ENCODE data around the gene MORC2.

Gene MORC2

GRCh38 chr22:30978304-30978962 lies 9.9 kb upstream of the MORC2 start:
- TF ChIP-seq, protein P1, sequence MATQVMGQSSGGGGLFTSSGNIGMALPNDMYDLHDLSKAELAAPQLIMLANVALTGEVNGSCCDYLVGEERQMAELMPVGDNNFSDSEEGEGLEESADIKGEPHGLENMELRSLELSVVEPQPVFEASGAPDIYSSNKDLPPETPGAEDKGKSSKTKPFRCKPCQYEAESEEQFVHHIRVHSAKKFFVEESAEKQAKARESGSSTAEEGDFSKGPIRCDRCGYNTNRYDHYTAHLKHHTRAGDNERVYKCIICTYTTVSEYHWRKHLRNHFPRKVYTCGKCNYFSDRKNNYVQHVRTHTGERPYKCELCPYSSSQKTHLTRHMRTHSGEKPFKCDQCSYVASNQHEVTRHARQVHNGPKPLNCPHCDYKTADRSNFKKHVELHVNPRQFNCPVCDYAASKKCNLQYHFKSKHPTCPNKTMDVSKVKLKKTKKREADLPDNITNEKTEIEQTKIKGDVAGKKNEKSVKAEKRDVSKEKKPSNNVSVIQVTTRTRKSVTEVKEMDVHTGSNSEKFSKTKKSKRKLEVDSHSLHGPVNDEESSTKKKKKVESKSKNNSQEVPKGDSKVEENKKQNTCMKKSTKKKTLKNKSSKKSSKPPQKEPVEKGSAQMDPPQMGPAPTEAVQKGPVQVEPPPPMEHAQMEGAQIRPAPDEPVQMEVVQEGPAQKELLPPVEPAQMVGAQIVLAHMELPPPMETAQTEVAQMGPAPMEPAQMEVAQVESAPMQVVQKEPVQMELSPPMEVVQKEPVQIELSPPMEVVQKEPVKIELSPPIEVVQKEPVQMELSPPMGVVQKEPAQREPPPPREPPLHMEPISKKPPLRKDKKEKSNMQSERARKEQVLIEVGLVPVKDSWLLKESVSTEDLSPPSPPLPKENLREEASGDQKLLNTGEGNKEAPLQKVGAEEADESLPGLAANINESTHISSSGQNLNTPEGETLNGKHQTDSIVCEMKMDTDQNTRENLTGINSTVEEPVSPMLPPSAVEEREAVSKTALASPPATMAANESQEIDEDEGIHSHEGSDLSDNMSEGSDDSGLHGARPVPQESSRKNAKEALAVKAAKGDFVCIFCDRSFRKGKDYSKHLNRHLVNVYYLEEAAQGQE (IDR thresholded peaks at IDR 0.05; ENCODE audit: insufficient read depth in 1 of 2, low read depth in 2 of 2, low read length in 2 of 2): no peak
- TF ChIP-seq POLR2AphosphoS5 (IDR thresholded peaks at IDR 0.05; ENCODE audit: low read depth, low read length) (no peak), FOXP2 (optimal IDR thresholded peaks at IDR 0.05; ENCODE audit: borderline replicate concordance, extremely low read depth, extremely low read length, insufficient read depth) (no peak), TAF1 (IDR thresholded peaks at IDR 0.05; ENCODE audit: borderline replicate concordance, insufficient read depth, low read length) (no peak), SIN3A (IDR thresholded peaks at IDR 0.05; ENCODE audit: borderline replicate concordance, insufficient read depth, low read length) (no peak)

DNA sequence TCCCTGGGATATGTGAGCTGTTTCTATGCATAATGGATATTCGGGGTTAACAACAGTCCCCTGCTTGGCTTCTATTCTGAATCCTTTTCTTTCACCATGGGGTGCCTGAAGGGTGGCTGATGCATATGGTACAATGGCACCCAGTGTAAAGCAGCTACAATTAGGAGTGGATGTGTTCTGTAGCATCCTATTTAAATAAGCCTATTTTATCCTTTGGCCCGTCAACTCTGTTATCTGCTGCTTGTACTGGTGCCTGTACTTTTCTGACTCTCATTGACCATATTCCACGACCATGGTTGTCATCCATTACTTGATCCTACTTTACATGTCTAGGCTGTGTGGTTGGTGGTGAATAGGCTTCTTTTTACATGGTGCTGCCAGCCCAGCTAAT lies 1.8 kb upstream of the MORC2 start:
- TF ChIP-seq SIN3A (IDR thresholded peaks at IDR 0.05; ENCODE audit: borderline replicate concordance, insufficient read depth, low read length) (no peak), TAF1 (IDR thresholded peaks at IDR 0.05; ENCODE audit: borderline replicate concordance, insufficient read depth, low read length) (no peak), FOXP2 (optimal IDR thresholded peaks at IDR 0.05; ENCODE audit: borderline replicate concordance, extremely low read depth, extremely low read length, insufficient read depth) (no peak), POLR2AphosphoS5 (IDR thresholded peaks at IDR 0.05; ENCODE audit: low read depth, low read length) (no peak)
- TF ChIP-seq, protein P1 (IDR thresholded peaks at IDR 0.05; ENCODE audit: insufficient read depth in 1 of 2, low read depth in 2 of 2, low read length in 2 of 2): no peak

DNA sequence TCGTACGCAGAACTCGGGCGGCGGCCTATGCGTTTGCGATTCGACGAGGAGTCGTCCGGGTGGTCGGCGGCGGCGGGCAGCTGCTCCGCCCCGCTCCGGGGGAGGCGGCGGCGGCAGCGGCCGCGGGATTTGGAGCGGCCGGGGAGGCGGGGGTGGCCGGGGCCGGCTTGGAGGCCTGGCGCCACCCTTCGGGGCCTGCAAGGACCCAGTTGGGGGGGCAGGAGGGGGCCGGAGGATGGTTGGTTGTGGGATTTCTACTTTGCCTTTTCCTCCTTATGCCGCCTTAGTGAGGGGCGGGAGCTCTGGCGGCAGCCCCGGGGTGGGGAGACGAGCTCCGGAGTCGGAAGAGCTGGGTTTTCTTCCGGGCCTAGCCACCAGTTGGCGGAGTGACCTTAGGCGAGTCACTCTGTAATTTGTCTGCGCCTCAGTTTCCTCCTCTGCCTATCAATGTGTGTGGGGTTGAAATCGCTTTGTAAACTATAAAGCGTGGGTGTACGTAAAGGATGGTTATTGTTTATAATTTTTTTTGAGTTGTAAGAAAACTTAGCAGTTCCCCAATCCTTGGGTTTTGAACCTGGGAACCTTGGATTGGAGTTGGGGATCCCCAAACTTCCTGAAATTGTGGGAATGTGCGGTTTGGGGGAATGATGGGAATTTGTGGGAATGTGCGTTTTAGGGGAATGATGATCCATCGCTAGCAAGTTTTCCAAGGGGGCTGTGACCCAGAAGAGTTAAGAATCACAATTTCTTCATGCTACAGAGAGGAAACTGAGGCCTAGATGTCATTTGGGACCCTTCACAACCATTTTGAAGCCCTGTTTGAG lies 1.2 kb upstream of the MORC2 start:
- TF ChIP-seq TAF1 (IDR thresholded peaks at IDR 0.05; ENCODE audit: borderline replicate concordance, insufficient read depth, low read length): no peak
- TF ChIP-seq, protein P1 (IDR thresholded peaks at IDR 0.05; ENCODE audit: insufficient read depth in 1 of 2, low read depth in 2 of 2, low read length in 2 of 2): no peak
- TF ChIP-seq SIN3A (IDR thresholded peaks at IDR 0.05; ENCODE audit: borderline replicate concordance, insufficient read depth, low read length): peak; percentile 41; the same call in 1 of the 2 replicates
- no peak for TF ChIP-seq POLR2AphosphoS5 (IDR thresholded peaks at IDR 0.05; ENCODE audit: low read depth, low read length)
- TF ChIP-seq FOXP2 (optimal IDR thresholded peaks at IDR 0.05; ENCODE audit: borderline replicate concordance, extremely low read depth, extremely low read length, insufficient read depth): peak; percentile 5

DNA sequence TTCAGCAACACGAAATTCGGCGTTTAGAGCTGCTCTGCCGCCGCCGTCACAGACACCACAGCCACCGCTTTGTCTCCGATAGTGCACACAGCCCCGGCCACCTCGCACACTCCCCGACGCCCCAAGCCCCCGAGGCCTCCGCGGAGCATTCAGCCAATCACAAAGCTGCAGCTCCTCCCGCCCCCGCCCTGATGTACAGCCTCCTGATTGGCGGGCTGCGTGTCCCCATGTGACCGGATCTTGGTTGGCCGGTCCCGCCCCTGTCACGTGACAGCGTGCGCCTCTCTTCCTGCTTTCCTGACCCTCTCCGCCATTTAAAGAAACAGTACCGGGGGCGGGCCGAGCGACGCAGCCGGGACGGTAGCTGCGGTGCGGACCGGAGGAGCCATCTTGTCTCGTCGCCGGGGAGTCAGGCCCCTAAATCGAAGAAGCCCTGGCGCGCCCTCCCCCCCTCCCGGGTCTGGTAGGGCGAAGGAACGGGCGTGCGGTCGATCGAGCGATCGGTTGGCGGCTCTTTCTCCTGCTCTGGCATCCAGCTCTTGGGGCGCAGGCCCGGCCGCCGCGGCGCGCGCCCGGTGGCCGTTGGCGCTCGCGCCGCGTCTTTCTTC lies 454 bp upstream of the MORC2 start, which contains the start of gene TUG1:
TUG1 (plus strand) TSS at position 342 of the 608 bp plus-strand sequence.
- TF ChIP-seq SIN3A (IDR thresholded peaks at IDR 0.05; ENCODE audit: borderline replicate concordance, insufficient read depth, low read length) (peak; percentile 1; the same call in 1 of the 2 replicates), TAF1 (IDR thresholded peaks at IDR 0.05; ENCODE audit: borderline replicate concordance, insufficient read depth, low read length) (peak; percentile 68; the same call in 1 of the 2 replicates), POLR2AphosphoS5 (IDR thresholded peaks at IDR 0.05; ENCODE audit: low read depth, low read length) (peak; percentile 46; the same call in 1 of the 2 replicates), FOXP2 (optimal IDR thresholded peaks at IDR 0.05; ENCODE audit: borderline replicate concordance, extremely low read depth, extremely low read length, insufficient read depth) (no peak)
- TF ChIP-seq, protein P1 (IDR thresholded peaks at IDR 0.05; ENCODE audit: insufficient read depth in 1 of 2, low read depth in 2 of 2, low read length in 2 of 2): no peak

Measured in PFSK-1 (cell line).